Suprapubic skin (tissue), 3 donors: Measurements from ENCODE around the gene CSF1R.

Source experiments
- CTCF ChIP-seq, 2 donors: fragments of 200-600 bp in 1 of 2; fragments of 450-650 bp in 1 of 2; sonication (generic) in 1 of 2; IDR thresholded peaks; one replicate each; pipeline ENCODE4 v1.5.1; 2016 to 2019; ENCODE audit warnings: antibody characterized with exemption in 2 of 2, mild to moderate bottlenecking in 1 of 2, moderate library complexity in 1 of 2
- EP300 ChIP-seq: sonication (generic); formaldehyde crosslinking; IDR thresholded peaks from one replicate; pipeline ENCODE4 v1.6.1; 2017; ENCODE audit warnings: antibody characterized with exemption
- POLR2A ChIP-seq, 2 donors: fragments of 450-650 bp; IDR thresholded peaks; one replicate each; pipeline ENCODE4 v1.6.1; 2017; ENCODE audit warnings: antibody characterized with exemption in 2 of 2, mild to moderate bottlenecking in 2 of 2, moderate library complexity in 2 of 2

DNA sequence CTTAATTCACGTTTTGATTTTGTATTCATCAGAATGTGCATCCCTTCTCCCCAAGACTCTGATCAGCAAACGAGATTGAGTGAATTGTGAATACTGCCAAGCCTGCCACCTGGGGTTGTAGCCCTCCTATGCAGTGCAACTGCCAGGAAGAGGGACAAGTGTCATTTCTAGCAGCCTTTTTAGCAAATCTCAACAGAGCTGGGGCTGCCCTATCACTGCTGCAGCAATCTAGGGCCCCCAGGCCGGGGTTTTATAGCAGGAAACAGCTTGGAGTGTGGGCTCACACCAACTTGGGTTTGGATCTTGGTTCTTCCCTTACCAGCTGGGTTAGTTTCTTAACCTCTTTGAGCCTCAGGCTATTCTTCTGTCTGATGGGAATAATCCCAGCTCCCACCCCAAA is 4.0 kb downstream of the CSF1R start:
- TF ChIP-seq CTCF (IDR thresholded peaks at IDR 0.05) (no peak), EP300 (no peak), POLR2A (IDR thresholded peaks at IDR 0.05) (no peak)
